Activated CD4-positive, alpha-beta T cell treated with anti-CD3 and anti-CD28 coated beads, Interleukin-10, Interleukin-2, amounts not matched to agents 100 ng/mL and 50 ng/mL, durations not matched to agents 16 hours and 8 hours (primary cell): ENCODE data around the gene NUP62.
A peak's percentile ranks its signal among the peaks of the same experiment; 100 is the strongest.

Experiments
- DNase-seq: peaks from one replicate; pipeline ENCODE4 v3.0.0-alpha.2; 2020

NUP62 gene

DNA sequence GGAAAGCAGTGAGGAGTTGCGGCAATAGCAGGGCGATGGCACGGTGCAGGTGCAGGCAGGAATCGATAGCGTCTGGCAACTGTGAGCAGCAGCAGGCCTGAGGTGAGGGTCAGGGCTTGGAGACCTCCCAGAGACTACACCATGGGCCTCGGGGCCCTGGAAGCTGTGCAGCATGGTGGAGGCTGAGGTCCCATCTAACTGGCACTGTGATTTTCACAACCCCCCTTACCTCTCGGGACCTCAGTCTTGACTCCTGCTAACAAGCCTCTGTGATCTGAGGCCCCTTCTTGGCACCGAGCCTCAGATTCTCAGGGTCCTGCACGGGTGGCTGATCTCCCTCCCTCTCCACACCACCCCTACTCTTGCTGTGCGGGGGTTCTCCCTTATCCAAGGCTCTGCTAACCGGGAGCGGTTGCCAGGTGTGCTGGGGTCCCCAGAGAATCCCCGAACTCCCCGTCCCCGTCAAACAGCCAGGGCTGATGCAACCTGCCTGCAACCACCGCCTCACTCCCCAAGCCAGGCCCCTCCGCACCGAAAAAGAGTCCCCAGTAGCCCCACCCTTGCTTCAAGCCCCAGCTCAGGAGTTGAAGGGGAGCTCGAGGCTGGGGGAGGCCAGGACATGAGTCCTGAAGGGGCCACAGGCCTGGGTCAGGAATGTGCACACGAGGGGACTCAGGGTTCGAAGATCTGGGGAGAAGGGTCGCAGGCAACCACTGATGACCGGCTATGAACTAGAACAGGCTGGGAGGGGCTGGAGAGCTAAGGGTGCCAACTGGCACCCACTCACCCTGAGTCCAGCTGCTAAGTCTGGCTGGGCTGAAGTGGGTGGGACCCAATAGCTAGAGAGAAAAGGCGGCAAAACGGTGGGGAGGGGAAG, 5.1 kb downstream of the NUP62 start:
- no peak for DNase-seq

DNA sequence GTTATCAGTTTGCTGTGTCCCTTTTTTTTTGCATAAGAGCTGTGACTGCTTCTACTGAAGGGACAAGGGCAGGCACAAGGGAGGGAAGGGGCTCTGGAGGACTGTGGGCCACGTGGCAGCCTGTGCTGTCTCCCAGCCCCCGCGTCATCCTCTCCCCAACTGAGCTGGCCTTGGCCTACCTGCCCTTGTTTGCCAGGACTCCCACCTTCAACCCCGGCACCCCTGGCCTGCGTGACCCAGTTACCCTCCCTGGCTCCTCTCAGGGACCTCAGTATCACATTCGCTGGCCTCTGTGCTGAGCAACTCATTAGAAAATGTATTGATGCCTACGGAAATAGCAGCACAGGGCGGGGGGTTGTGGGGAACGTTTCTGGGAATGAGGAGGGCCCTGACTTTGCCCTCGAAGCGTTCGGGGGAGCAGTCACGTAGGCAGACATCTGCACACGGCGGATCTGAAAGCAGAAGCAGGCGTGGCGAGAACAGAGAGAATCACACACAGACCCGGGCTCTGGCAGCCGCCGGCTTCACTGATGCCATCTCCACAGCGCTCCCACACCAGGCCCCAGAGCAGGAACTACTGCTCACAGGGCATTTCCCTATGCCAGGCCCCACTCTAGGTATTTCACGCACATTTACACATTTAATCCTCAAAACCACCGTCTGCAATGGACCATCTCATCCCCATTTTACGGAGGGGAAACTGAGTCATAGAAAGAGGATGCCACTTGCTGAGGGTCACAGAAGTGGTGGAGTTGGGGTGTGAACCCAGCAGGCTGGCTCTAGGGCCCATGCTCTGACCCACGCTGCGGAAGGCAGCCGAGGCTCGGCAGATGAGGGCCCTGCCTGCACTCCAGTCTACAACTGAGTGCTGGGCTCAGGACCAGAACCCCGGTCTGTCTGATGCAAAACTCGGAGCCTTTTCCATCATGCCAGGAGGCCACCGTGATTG, 6.0 kb downstream of the NUP62 start:
- no peak for DNase-seq

DNA sequence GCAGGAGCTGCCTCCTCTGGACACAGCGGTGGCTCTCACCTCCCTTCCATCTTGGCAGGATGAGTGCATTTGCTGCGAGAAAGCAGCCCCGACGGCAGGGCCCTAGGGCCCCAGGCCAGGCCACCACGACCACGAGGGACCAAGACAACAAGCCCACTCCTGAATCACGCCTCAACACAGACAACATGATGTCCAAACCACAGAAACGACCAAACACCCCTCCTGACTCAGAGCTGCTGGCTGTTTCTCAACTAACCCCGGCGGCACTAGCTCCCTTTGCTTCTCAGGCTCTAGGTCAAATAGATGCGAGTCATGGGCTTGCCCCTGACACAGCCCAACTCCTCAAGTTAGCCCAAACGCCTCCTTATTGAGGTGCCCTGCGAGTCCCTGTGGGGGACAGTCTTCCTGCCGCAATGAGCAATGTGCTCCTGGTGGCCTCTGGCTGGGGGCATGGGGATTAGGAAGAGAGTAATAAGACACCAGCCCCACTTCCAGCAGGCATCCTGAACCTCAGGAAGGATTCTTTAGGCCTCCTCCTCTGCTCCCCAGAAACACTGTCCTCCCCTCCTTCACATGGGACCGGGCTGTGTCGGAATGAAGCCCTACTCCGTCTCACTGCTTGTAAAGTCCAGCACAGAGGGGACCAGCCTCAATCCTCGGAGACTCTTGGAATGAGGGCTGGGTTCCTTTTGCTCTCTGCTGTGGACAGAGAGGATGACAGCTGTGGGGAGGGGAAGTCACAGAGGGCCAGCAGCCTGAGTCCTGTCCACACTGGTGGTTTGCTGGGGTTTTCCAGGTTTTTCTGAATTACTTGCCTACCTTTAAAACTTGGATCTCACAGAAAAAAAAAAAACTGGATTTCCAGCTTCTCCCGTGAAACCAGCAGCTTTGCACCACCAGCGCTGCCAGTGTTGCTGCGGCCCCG, 7.2 kb downstream of the NUP62 start:
- peak; percentile 28 for DNase-seq

DNA sequence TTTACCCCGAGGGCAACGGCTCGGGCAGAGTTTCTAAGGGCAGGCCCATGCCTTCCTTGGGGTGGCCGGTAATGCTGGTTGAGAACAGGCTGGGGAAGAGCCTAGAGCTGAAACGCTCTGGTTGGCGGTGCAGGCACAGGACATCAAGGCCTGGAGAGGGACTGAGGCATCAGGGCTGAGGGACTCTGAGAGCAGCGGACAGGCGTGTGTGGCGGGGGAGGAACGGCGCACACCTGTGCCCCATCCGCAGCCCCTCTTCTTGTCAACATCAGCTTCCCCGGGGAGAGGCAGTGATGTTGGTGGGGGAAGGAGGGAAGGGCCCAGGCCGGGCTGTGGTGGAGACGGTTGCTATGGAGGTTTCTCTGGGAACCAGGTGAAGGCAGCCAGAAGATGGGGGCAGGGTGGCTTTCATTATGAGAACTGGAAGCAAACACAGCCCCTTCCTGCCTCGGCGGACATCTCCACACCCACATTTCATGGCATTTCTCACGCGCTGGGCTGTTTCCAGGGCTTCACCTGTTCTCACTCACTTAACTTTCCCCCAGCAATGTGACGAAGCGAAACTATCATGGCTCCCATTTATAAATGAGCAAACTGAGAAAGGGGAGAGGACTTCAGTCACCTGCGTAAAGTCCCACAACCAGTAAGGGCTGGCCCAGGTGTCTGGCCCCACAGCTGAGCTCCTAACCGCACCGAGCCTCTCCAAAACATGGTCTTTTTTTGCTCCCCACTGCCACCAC, 8.5 kb downstream of the NUP62 start:
- DNase-seq: no peak

DNA sequence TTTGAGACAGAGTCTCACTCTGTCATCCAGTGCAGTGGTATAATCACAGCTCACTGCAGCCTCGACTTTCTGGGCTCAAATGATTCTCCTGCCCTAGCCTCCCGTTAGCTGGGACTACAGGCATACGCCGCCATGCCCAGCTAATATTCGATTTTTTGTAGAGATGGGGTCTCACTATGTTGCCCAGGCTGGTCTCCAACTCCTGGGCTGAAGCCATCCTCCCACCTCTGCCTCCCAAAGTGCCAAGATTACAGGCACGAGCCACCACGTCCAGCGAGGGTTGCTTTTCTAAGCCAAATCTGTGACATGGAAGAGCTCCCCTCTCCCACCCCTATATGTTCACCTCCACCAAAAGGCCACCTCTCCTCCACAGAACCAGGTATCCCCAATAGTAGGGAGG, 11.2 kb downstream of the NUP62 start:
- DNase-seq: no peak

DNA sequence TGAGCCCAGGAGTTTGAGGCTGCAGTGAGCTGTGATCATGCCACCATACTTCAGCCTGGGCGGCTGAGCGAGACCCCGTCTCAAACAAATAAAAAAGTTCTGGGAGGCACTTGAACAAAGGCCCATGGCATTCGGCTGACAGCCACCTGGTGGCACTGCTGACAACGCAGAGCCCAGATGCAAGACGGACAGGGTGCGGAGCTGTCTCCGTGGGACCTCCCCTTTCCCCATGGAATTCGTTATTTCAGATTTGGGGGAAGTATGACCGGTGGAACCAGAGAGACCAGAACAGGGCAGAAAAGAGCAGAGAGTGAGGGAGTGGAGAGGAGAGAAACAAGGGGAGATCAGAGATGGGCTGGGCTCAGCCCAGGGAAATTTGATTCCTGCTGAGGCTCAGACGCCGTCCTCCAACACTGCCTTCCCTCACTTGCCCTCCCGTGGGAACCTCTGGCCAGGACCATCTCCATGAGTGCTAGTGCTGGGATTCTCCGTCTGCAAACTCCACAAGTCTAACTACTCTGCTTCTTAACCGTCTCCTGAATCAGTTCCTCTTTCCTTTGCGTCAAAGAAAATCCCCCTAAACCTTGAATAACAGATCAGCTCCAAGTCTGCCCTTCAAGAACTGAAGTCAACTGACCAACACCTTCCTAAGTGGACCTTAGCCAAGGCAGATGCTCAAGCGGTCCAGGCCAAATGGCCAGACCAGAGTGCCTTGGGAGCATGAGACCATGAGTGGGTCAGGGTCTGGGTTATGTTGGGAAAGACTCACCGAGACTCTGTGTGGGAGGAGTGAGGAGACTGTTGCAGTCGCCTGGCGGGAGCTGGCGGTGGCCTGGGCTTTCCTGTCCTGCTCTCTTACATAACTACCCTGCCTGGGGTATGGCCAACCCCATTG, 12.2 kb downstream of the NUP62 start:
- DNase-seq: no peak

DNA sequence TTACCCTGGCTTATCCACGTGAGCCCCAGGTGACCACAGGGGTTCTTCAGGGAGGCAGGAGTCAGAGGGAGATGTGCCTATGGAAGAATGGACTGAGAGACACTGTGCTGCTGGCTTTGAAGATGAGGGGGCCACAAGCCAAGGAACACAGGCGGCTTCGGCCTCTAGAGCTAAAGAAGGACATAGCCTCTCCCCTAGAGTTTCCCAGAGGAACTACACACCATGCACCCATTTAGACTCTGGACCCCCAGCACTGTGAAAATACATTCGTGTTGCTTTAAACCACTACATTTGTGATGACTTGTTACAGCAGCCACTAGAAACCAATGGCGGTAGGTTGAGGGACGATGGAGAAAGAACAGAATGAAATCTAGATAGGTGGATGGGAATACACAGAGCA, 14.0 kb downstream of the NUP62 start:
- DNase-seq: no peak

DNA sequence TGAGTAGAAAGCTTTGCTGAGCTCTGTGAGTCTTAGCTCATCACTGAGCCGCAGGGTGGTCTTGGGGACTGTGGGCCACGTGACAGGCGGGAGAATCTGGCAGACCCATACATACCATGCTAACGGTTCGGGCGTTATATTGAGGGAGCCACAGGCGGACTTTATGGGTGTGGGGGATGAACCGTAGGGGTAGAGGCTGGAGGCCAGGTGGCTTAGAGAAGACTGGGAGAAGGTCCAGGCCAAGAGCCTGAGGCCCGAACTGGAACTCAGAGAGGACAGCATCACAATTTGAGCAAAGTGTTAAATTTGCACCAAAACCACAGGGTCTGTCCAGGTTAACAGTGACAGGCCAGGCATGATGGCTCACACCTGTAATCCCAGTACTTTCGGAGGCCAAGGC, 15.6 kb downstream of the NUP62 start:
- DNase-seq: no peak

DNA sequence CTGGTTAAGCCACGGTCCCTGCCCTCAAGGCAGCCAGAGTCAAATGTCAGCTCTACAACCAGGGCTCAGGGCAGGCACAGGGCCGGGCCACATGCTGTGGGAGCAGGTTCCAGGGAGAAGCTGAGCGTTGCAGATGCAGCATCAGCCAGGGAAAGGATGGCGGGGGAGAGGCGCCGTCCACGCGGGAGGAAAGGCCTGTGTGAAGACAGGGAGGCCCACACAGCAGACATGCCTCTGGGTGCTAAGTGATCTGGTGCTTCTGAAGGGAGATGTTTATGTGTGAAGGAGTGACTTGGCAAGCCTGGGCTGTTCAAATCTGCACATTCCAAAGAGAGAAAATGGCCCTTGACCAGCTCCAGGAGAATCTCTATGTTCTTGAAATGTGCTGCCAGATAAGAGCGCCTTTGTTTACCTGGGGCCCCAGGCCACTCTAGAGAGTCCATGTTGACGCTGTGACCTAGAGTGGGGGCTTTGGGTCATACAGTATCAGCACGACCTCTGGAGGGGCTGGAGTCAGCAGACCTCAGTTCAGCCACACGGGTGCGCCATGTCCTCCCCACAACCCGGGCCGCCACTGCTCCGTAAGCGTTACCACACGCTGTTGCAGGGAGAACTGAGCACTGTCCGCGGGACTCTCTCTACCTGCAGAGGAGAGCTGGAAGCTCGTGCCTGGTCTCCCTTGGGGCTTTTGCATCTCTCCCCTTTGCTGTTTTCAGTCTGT, 16.2 kb downstream of the NUP62 start:
- no peak for DNase-seq

DNA sequence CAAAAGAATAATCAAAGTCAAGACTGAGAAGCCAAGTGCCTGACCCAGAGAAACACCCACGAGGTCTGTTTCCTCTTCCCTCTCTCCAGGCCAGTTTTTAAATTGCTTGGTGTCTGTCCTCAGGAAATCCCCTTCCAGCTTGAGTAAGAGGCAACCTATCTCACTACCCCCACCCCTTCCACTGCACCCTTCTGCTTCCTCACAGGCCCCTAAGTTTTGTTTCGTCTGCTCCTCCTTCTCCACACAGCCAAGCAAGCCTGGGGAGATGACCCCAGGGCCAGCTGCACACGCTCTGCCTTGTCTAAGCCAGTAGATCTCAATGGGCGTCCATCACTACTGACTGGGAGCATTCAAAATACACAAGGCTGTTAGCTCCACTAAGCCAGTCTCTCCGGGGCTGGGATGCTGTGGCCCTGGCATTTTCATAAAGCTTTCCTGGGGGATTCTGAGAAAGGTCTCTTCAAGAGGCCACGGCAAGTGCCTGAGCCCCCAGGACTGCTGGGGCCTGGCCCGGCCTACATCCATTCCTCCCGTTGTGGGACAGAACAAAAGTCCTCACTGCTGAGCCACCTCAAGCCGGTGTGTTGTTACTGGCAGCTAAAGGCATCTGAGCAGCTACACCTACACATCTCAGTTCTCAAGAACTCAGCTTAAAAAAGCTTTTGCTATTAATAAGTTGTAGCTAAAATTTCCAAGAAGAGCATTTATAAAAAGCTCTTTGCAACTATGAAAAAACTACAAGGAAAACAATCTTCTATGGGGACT, 17.7 kb downstream of the NUP62 start:
- DNase-seq: peak; percentile 61

DNA sequence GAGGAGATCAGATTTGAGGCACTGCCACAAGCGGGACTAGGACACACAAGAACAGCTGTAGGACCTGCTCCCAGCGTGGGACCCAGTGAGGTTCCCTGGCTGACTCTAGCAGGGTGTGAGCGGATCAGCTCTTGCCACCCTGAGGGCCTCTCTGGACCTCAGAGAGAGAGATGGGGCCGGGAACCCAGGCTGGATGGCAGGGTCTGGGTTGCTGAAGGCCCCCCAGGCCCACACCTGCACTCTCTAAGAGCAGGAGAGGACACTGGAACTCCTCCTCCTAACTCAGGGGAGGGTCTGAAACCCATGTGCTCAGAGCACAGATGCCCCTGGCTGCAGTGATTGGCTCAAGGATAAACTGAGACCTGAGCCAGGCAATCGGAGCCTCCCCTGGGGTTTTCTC, 19.1 kb downstream of the NUP62 start:
- DNase-seq: no peak

DNA sequence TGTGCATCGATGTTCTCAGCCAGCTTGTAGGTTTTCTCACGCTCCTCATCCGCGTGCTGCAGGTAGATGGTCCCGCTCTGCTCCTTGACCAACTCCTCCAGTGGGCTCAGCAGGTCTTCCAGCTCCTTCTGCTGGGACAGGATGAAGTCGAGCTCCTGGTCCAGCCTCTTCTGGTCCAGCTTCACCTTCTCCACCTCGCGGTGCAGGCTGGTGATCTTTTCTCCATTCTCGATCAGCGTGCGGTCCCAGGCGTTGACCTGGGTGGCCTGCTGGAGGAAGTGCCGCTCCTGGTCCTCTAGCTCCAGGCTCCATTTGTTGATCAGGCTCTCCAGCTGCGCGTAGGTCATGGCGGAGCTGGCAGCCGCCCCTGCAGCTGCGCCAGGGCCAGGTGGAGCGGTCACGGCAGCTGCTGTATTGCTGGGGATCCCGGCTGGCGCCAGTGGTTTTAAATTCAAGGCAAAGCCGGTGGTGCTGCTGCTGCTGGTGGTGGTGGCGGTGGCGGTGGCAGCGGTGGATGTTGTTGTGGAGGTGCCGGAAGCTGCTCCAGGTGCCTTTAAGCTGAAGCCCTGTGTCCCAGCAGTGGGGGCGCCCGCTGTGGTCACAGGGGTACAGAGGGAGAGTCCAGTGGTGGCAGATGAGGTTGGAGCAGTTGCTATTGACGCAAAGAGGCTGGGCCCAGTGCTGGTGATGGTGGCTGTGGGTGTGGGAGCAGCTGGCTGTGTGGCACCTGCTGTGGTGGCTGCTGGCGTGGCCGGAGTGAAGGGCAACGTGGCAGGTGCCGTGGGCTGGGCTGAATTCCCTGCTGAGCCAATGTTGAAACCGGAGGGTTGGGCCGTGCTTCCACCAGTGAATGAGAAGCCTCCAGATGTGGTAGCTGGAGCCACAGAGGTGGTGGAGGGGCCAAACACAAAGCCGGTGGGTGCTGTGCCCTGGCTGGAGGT, 20.6 kb downstream of the NUP62 start:
- no peak for DNase-seq

DNA sequence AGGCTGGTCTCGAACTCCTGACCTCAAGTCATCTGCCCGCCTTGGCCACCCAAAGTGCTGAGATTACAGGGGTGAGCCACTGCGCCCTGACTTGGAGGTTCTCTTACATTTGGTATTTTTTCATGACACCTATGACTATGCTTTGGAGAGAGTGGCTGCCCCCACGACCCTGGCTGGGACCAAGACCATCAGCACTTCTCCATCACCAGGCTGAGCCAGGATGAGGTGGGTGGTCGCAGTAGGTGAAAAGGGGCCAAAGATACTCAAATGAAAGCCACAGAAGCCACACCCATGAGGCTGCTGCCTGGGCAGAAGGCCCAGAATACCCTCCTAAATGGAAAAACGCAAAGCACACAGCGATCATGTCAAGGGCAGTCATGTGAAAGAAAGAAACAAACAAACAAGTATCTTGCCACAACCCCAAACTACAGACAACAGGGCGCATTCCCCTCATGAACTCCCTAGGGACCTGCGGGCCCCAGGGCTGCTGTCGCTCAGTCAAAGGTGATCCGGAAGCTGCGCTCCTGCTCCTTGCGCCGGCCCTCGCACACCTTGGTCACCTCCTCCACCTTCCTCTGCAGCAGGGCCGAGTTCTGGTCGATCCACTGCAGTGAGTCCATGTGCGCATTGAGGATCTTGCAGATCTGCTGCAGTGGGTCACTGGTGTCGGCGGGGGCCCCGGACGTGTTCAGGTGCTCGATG, 21.4 kb downstream of the NUP62 start:
- no peak for DNase-seq

DNA sequence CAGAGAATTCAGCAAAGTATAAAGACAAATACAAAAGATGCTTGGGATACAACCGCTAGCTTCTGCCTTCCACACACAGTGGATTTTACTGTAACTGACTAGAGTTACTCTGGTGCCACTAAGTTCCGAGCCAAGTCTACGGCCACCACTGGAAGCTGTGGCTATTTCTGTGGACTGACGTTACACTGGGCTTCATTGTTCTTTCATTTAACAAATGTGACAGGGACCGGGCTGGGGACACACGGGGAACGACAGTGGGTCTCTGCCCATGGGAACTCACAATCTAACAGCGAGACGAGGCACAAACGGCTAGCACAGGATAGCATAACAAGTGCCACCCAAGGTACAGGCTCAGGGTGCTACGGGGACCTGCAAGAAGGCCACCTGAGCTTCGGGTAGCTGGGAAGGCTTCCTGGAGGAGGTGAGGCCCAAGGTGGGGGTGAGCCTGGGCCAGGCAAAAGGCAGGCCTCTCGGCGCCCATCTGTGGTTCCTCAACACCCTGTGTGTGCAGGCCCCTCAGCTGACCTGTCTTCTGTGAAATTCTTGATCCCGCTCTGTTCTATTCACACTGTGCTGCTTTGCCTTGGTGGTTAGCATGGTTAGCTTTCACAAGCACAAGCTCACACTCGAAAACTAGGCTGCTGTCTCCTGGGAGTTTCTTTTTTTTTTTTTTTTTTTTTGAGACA, 22.3 kb downstream of the NUP62 start:
- no peak for DNase-seq

DNA sequence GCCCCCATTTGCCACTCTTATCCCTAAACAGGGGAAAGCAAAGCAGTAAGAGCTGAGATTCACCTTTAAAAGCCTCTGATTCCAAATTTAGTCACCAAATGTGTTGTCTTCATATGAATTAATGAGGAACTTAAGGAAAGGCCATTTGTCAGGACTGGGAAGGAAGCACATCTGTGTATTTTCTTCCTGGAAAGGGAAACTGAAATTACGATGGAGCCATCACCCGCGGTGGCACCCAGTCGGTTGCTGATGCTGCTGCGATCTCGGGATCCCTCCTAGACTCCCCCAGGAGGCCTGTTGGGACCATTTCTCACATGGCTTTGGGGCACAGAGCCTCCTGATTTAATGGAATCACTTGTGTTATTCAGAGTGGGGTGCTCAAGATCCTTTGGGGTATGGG, 25.2 kb downstream of the NUP62 start:
- DNase-seq: no peak

DNA sequence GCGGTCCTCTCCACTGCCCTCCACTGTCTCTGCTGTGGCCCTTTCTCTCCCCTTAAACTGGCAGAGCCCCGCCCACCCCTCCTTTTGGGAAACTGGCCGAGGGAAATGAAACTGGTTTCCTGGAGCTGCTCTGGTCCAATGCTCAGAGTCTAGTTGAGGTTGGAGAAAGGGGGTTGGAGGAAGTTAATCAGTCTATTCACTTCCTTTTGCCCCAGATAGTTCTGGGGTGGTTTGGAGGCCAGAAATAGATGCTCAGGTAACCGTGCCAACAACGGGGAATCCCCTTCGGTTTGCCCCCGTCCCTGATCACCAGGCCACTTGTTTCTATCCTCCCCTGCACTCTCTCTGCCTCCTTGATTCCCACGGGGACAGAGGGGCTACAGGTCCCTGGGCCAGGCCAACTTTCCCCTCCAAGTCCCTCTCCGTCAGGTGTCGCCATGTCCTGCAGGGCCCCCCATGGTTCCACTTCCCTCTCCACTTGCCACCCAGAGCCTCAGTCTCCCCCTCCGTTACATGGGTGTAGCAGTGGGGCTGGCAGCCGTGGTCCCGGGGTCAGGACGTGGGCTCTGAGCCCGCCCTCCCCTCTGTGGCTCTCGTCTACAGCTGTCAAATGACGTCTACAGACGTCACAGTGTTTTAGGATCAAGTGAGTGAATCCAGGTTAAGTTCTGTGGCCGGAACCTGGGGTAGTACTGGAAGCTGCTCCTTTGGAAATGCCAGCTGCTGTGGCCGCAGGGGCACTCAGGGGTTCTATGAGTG, 32.3 kb downstream of the NUP62 start, which contains the start of gene IL4I1:
TSS of gene IL4I1 (minus strand) at position 25 of the 759 bp plus-strand sequence. CDS start 727 bp downstream, outside the sequence.
- peak; percentile 83 for DNase-seq
